Skeletal muscle satellite cell (primary cell): ENCODE results near the gene ANKEF1. TPM values are rescaled to one million over a fixed set of nuclear protein-coding genes. Genes with fewer than 3 reads are reported as not detected.

Source experiments
- H3K27me3 ChIP-seq: 2 replicates; pipeline ENCODE4 v1.7.0; 2013; ENCODE audit warnings: low read length; ENCODE audit not compliant: control insufficient read depth, insufficient read depth
- H3K36me3 ChIP-seq: 2 replicates; pipeline ENCODE4 v1.7.0; 2013; ENCODE audit warnings: mild to moderate bottlenecking, control low read depth, low read length; ENCODE audit not compliant: insufficient read depth
- H3K4me1 ChIP-seq: 2 replicates; pipeline ENCODE4 v1.7.0; 2013; ENCODE audit warnings: low read length; ENCODE audit not compliant: control insufficient read depth, insufficient read depth
- H3K4me2 ChIP-seq: 2 replicates; pipeline ENCODE4 v1.7.0; 2013; ENCODE audit warnings: mild to moderate bottlenecking, low read length
- H3K4me3 ChIP-seq: 2 replicates; pipeline ENCODE4 v1.7.0; 2013; ENCODE audit warnings: low read length
- H3K9ac ChIP-seq: 2 replicates; pipeline ENCODE4 v1.7.0; 2013; ENCODE audit warnings: mild to moderate bottlenecking, low read depth, low read length, moderate library complexity
- H3K9me3 ChIP-seq: replicated peaks from 2 replicates; pipeline ENCODE4 v1.7.0; 2013; ENCODE audit warnings: mild to moderate bottlenecking, control low read depth, low read length
- small RNA-seq: library from RNA; depleted of rRNA; stranded (forward); fragments of <200 nt; gene quantifications from one replicate; pipeline ENCODE3, GENCODE V24; 2012

ANKEF1 gene

DNA sequence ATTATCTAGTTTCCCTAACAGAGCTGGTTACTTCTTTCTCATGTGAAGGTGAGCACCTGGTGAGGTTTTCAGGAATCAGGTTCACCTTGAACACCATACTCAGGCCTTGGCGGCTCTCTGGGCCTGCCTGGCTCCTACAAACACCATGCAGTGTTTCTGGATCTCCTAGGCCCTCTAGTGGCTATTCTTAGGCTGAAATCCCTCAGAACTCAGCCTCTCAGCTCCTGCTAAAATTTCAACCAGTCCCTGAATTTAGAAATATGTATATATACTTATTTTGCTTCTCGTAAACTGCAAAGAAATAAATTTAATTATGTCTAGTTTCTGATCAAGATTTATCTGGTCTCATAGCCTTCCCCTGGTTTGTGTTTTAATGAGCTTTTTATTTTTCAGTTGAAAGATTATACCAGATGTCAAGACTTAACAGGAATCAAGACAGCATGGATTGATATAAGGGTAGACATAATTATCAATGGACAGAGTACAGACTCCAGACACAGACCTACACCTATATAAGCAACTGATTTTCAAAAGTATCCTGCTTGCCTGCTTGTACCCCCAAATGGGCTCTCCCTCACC lies 55.9 kb downstream of the ANKEF1 start:
- H3K4me3 ChIP-seq = no peak overlapping the region
- H3K36me3 ChIP-seq = no peaks in the 10 kb centered on the region
- no peaks in the 10 kb centered on the region for H3K9me3 ChIP-seq
- no peak overlapping the region for H3K4me2 ChIP-seq
- H3K4me1 ChIP-seq = peaks cover 9% of the 10 kb centered on the region
- H3K9ac ChIP-seq = no peak overlapping the region
- H3K27me3 ChIP-seq = peaks cover 5% of the 10 kb centered on the region

DNA sequence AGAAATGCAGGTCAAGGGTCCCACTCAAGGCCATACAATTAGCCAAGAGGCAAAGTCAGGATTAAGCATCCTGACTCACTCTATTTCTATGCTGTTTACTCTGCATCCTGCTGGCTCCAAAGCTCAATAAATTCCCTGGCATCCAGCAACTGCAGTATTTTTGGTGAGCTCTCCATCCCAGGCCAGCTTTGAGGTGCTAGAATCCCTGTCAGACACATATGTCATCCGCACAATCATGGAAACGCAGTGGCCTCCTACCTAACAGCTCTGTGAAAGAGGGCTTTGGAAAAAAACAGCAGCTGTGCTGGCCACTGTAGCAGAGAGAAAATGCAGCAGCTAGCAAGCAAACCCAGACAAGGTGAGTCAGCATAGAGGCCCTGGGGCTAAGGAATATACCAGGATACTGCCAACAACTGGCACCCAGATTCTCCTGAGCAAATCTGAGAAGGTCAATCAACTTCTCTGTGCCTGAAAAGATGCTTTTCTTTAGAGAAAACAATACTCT lies 58.4 kb downstream of the ANKEF1 start:
- Histone ChIP-seq H3K27me3 (peaks cover 5% of the 10 kb centered on the region), H3K36me3 (no peaks in the 10 kb centered on the region), H3K9me3 (no peaks in the 10 kb centered on the region), H3K4me3 (no peak overlapping the region), H3K9ac (no peak overlapping the region), H3K4me1 (peaks cover 9% of the 10 kb centered on the region), H3K4me2 (no peak overlapping the region)

DNA sequence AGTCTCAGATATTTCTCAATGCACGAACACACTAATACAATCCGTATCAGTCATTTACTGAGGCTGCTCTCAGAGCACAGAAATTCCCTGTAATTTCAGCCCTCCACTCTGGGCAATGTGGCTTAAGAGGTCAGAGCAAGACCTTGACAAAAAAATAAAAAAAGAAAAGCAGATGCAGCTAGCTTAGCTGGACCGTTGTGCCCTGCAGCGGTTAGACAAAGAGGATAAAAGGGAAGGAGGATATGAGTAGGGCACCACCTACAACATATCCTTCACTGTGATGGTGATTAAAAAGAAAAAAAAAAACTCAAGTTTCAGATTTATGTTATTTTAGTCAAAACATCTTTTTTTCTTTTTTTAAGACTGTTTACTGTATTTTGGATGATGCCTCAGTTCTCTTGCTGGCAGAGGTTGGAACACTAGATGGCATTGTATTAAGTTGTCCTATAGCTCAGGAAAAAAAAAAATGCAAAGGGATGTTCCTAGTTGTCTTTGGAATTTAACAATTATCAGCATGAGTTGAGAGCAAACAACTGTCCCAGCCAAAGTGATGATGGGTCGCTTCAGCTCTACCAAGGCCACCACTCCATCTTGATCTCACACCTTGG lies 59.9 kb downstream of the ANKEF1 start:
- no peak overlapping the region for H3K9ac ChIP-seq
- peaks cover 5% of the 10 kb centered on the region for H3K27me3 ChIP-seq
- no peak overlapping the region for H3K4me3 ChIP-seq
- no peaks in the 10 kb centered on the region for H3K9me3 ChIP-seq
- H3K36me3 ChIP-seq = no peaks in the 10 kb centered on the region
- no peak overlapping the region for H3K4me2 ChIP-seq
- H3K4me1 ChIP-seq = peaks cover 9% of the 10 kb centered on the region

DNA sequence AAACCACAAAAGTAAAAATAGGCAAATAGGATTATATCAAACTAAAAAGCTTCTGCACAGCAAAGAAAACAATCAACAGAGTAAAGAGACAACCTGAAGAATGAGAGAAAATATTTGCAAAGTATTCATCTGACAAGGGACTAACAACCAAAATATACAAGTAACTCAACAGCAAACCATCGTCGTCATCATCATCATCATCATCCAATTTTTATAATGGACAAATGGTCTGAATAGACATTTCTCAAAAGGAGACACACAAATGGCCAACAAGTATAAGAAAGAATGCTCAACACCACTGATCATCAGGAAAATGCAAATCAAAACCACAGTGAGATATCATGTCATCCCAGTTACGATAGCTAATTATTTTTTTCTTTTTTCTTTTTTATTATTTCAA lies 62.0 kb downstream of the ANKEF1 start:
- no peak overlapping the region for H3K4me3 ChIP-seq
- peaks cover 9% of the 10 kb centered on the region for H3K4me1 ChIP-seq
- H3K4me2 ChIP-seq = no peak overlapping the region
- no peak overlapping the region for H3K9ac ChIP-seq
- H3K27me3 ChIP-seq = peaks cover 5% of the 10 kb centered on the region
- no peaks in the 10 kb centered on the region for H3K36me3 ChIP-seq
- no peaks in the 10 kb centered on the region for H3K9me3 ChIP-seq

DNA sequence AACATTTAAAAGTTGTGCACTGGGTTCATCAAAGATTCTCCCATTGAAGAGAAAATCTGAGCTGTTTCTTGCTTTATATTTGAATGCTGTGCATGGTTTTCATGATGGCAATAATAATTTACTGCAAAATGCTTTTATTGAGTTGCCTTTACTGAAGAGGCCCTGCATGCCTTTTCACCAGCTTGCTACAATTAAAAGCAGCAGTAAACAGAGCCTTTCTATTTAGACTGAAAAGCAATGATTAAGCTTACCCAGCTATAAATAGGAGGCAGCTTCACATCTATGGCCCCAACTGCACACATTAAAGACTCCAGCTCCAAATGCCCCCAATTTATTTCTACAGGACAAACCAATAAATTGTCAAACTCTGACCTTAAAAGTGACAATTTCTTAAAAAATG lies 70.3 kb downstream of the ANKEF1 start:
- H3K36me3 ChIP-seq = no peaks in the 10 kb centered on the region
- no peak overlapping the region for H3K9ac ChIP-seq
- no peak overlapping the region for H3K4me2 ChIP-seq
- no peak overlapping the region for H3K4me3 ChIP-seq
- H3K27me3 ChIP-seq = peaks cover 13% of the 10 kb centered on the region
- H3K4me1 ChIP-seq = no peaks in the 10 kb centered on the region
- H3K9me3 ChIP-seq = no peaks in the 10 kb centered on the region

Small RNA genes within 50 kb of the gene (small RNA-seq; reads per million reads assigned to genes)
- gene RF00017 = not detected
